Superior temporal gyrus (tissue), 1 donor: ENCODE results near the gene PIK3CD.

ENCODE experiments used
- DNase-seq: peaks from one replicate; pipeline ENCODE4 v3.0.0-alpha.2; 2016; ENCODE audit errors: extremely low spot score

PIK3CD gene

GRCh38 chr1:9768983-9769382 is 117.5 kb downstream of the PIK3CD start:
- DNase-seq, result no peak

GRCh38 chr1:9770298-9770697 is 118.8 kb downstream of the PIK3CD start:
- no peak for DNase-seq

GRCh38 chr1:9774712-9775679 is 123.5 kb downstream of the PIK3CD start:
- no peak for DNase-seq

GRCh38 chr1:9776685-9777084 is 125.2 kb downstream of the PIK3CD start:
- no peak for DNase-seq
